Activated CD4-positive, alpha-beta T cell treated with anti-CD3 and anti-CD28 coated beads, Interleukin-2, amount 50 U/mL, for 48 hours (primary cell): ENCODE data around the gene IMPDH1.
A peak's percentile ranks its signal among the peaks of the same experiment; 100 is the strongest.

Source experiments
- DNase-seq, 2 experiments: peaks; one replicate each; pipeline ENCODE4 v3.0.0-alpha.2; 2020

The IMPDH1 gene

GRCh38 chr7:128385988-128386925 lies 23.5 kb downstream of the IMPDH1 start:
- no peak for DNase-seq

GRCh38 chr7:128384726-128385125 lies 25.1 kb downstream of the IMPDH1 start:
- no peak for DNase-seq

GRCh38 chr7:128383776-128384175 lies 26.0 kb downstream of the IMPDH1 start:
- no peak for DNase-seq

- peak; percentile 62 to 70 for DNase-seq
These were observed 28.5 kb downstream of the IMPDH1 start for GRCh38 chr7:128381161-128381821.

- DNase-seq, result no peak
These were observed 29.2 kb downstream of the IMPDH1 start for GRCh38 chr7:128380483-128381106.

- DNase-seq, result no peak
These were observed 29.8 kb downstream of the IMPDH1 start for GRCh38 chr7:128379900-128380479.

- DNase-seq, result no peak
These were observed 31.1 kb downstream of the IMPDH1 start for GRCh38 chr7:128378637-128379036.

- no peak for DNase-seq
These were observed 33.7 kb downstream of the IMPDH1 start for GRCh38 chr7:128376077-128376476.

- DNase-seq, result no peak
These were observed 35.7 kb downstream of the IMPDH1 start for GRCh38 chr7:128374041-128374440.

GRCh38 chr7:128373606-128374005 lies 36.2 kb downstream of the IMPDH1 start:
- DNase-seq, result no peak

GRCh38 chr7:128370491-128370890 lies 39.3 kb downstream of the IMPDH1 start:
- DNase-seq, result no peak

GRCh38 chr7:128366986-128367385 lies 42.8 kb downstream of the IMPDH1 start:
- no peak for DNase-seq

- no peak for DNase-seq
These were observed 43.5 kb downstream of the IMPDH1 start for GRCh38 chr7:128366300-128366699.

GRCh38 chr7:128365432-128365831 lies 44.4 kb downstream of the IMPDH1 start:
- DNase-seq, result no peak

- no peak for DNase-seq
These were observed 45.5 kb downstream of the IMPDH1 start for GRCh38 chr7:128364166-128364870.

- DNase-seq, result no peak
These were observed 46.5 kb downstream of the IMPDH1 start for GRCh38 chr7:128363261-128363721.

GRCh38 chr7:128362670-128363069 lies 47.1 kb downstream of the IMPDH1 start:
- DNase-seq, result no peak

GRCh38 chr7:128361411-128362379 lies 48.1 kb downstream of the IMPDH1 start, which contains the start of gene PRRT4:
Gene PRRT4 (minus strand): TSS chr7:128361690.
- peak; percentile 29 to 40 for DNase-seq

- DNase-seq, result no peak
These were observed 49.5 kb downstream of the IMPDH1 start for GRCh38 chr7:128360359-128360678.

GRCh38 chr7:128359939-128360338 lies 49.8 kb downstream of the IMPDH1 start:
- DNase-seq, result no peak

- no peak for DNase-seq
These were observed 50.4 kb downstream of the IMPDH1 start for GRCh38 chr7:128359336-128359735.
